ENCODE measurements around the gene EVA1A.

DNA sequence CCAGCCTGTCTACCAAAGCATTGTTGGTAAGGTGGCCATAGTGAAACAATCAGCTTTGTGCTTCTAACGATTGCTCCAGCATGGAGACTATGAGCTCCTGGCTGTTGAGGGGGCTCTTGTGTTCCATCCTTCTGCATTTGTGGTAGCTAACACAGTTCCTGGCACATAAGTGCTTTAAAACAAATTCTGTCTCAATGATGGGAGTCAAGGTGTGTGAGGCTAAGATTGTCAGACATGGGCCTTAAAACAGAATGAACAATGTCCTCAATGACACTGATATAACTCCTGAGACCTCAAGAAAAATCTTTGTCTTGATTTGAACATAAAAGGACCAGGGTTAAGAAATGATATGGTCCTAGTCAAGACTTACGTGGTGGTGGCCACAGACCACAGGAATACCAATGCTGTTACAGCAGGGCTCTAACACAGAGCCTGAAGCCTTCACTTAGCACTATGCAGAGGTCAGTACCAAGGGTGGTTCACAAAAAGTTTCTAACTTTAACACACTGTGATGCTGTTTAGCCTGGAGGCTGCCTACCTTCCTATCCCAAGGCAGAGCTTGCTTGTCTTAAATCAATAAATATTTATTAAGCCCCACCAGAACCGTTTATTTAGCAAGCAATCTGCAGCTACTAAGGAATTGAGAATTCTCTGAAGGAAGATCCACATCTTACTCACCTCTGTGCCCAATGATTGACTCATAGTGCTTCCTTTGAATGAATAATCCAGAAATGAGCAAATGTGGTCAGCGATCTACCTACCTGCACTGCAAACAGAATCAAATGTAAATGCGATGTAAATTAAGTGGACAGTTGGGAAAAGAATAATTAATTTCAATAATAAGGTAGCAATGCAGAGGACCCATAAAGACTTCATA is 35.1 kb downstream of the EVA1A start:
- TF ChIP-seq, protein P1, sequence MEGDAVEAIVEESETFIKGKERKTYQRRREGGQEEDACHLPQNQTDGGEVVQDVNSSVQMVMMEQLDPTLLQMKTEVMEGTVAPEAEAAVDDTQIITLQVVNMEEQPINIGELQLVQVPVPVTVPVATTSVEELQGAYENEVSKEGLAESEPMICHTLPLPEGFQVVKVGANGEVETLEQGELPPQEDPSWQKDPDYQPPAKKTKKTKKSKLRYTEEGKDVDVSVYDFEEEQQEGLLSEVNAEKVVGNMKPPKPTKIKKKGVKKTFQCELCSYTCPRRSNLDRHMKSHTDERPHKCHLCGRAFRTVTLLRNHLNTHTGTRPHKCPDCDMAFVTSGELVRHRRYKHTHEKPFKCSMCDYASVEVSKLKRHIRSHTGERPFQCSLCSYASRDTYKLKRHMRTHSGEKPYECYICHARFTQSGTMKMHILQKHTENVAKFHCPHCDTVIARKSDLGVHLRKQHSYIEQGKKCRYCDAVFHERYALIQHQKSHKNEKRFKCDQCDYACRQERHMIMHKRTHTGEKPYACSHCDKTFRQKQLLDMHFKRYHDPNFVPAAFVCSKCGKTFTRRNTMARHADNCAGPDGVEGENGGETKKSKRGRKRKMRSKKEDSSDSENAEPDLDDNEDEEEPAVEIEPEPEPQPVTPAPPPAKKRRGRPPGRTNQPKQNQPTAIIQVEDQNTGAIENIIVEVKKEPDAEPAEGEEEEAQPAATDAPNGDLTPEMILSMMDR (IDR thresholded peaks at IDR 0.05; ENCODE audit: low read depth, low read length, poor library complexity, severe bottlenecking) = no peak
- TF ChIP-seq EZH2phosphoT487 (IDR thresholded peaks at IDR 0.05; ENCODE audit: borderline replicate concordance, low read length) = no peak

All from DOHH2 (cell line).